DND-41 (cell line): ENCODE data around the gene PLCL1.

Experiments
- CTCF ChIP-seq: IDR thresholded peaks from 2 replicates; pipeline ENCODE4 v1.5.1; 2012; ENCODE audit warnings: borderline replicate concordance, low read length, moderate library complexity, mild to moderate bottlenecking; ENCODE audit not compliant: poor library complexity, severe bottlenecking; ENCODE audit errors: extremely low read depth
- EZH2 ChIP-seq: IDR thresholded peaks from 3 replicates; pipeline ENCODE4 v1.6.1; 2012; ENCODE audit warnings: borderline replicate concordance, low read depth, mild to moderate bottlenecking, moderate library complexity, low read length, inconsistent platforms; ENCODE audit not compliant: severe bottlenecking

DNA sequence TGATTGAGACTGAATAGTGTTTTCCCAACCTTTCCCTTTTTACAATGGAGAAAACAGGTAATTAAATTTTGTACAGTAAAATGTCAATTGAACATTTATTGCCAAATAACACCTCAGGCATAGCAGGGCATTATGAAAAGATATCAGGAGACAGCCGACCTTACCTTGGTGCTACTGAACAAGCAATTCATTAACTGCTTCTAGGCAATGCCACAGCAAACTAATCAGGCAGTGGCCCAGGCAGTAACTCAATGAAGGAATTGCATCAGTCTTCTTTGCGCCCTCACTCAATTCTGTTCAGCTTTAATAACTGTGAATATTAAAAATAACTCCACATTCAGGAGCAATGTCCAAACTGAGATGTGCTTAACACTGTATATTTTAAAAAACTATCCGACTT, 6.1 kb downstream of the PLCL1 start:
- TF ChIP-seq CTCF = no peak
- TF ChIP-seq EZH2 = no peak
